Placental pericyte (primary cell): ENCODE data around the gene HAUS6. TPM values are rescaled to one million over a fixed set of nuclear protein-coding genes. Genes with fewer than 3 reads are reported as not detected.

Experiments used
- small RNA-seq: library from RNA; depleted of rRNA; stranded (forward); fragments of <200 nt; gene quantifications from one replicate; pipeline ENCODE3, GENCODE V24; 2012; ENCODE audit warnings: low replicate concordance
- total RNA-seq: library from RNA; depleted of rRNA; stranded (reverse); fragments of >200 nt; gene quantifications from 2 replicates; pipeline ENCODE4 v1.2.3, GENCODE V29; 2012

HAUS6 gene, protein sequence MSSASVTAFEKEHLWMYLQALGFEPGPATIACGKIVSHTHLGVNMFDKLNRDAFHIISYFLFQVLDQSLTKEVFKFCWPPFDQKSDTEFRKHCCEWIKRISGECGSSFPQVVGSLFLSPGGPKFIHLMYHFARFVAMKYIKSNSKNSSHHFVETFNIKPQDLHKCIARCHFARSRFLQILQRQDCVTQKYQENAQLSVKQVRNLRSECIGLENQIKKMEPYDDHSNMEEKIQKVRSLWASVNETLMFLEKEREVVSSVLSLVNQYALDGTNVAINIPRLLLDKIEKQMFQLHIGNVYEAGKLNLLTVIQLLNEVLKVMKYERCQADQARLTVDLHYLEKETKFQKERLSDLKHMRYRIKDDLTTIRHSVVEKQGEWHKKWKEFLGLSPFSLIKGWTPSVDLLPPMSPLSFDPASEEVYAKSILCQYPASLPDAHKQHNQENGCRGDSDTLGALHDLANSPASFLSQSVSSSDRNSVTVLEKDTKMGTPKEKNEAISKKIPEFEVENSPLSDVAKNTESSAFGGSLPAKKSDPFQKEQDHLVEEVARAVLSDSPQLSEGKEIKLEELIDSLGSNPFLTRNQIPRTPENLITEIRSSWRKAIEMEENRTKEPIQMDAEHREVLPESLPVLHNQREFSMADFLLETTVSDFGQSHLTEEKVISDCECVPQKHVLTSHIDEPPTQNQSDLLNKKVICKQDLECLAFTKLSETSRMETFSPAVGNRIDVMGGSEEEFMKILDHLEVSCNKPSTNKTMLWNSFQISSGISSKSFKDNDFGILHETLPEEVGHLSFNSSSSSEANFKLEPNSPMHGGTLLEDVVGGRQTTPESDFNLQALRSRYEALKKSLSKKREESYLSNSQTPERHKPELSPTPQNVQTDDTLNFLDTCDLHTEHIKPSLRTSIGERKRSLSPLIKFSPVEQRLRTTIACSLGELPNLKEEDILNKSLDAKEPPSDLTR
- 10.7 and 26.2 TPM in 2 replicates for total RNA-seq

DNA sequence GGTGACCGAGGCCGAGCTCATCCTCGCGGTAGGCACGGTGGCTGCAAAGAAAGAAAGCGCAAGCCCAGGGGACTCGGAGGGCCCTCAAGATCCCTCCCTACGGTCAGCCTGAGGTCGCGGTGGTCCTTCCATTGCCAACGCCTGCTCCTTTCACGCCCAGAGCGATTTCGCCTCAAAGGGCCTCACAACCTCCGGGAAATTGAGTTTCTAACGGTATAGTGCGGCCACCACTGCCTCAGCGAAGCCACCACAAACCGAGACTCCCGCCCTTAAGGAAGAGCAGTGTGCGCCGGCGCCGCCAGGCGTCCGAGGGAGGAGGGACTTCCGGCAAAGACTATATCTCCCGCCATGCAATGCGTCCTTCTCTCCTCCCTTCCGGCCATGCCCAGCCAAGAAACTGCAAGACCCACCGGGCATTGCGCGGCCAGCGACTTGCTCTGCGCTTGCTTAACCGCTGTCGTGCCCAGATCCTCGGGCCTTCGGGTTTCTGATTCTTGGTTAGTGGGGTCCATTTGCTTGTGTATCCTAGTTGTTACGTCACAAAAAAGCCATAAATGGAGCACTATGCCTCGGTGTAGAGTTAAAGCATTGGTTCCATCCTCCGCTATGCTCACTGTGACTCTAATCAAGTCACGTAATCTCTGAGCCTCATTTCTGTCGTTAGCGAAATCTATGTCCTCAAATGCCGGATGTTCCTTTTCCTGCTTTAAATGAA lies at the start of gene HAUS6:
HAUS6 (minus strand) TSS at position 274 of the 715 bp plus-strand sequence; CDS start at position 21, 253 bp downstream.

DNA sequence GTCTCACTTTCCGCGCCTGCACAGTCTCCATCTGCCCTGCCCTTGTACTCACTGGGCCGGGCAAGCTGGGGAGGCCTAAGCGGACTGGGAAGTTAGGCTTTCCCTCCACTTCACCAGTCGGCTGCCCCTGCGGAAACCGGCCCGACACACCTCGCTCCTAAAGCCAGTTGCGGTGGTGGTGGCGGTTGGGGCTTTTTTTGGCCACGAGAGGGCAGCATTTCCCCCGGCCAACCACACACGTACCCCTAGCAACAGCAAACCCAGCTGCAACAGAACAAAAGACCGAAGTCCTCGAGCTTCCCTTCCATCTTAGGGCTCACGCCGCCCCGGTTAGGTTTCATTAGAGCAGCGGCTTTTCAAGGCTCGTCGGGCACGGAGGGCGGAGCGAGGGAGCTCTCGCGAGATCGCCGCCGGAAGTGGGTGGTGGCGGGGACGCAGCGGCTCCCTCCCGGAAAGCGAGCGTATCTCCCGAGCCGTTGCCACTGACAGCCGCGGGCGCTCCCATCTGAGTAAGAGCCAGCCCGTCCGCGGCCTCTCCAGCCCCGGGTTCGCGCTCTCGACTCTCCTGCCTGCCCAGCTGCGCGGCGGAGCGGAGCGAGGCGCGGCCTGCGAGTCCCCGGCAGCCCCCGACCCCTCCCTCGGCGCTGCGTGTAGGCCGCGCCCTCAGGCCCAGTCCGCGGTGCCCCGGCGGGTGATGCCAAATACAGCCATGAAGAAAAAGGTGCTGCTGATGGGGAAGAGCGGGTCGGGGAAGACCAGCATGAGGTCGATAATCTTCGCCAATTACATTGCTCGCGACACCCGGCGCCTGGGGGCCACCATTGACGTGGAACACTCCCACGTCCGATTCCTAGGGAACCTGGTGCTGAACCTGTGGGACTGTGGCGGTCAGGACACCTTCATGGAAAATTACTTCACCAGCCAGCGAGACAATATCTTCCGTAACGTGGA lies 53.5 kb downstream of the HAUS6 start, which contains the start of gene RRAGA:
RRAGA (plus strand) TSS at position 462 of the 951 bp plus-strand sequence; CDS start at position 695, 233 bp downstream.

DNA sequence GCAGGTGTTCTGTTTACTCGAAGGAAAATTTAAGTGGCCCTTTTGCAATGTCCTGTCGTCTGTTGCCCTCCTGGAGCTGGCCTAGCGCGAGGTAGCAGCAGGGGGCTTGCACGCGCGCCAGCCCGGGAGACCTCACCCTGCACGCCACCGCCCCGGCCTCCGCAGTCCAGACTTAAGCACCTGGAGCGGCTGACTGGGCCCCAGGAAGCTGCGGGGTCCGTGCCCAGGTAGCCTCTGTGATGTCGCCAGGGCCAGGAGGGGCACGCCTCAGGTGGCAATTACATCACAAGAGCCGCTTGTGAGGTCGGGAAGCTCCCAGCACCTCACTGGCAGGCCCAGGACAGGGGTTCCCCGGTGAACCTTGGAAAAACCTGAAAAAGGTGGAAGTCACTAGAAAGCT lies 69.7 kb downstream of the HAUS6 start, which contains the start of gene SAXO1:
SAXO1 (minus strand) TSS at position 195 of the 400 bp plus-strand sequence. CDS start 301 bp downstream, outside the sequence.

Small RNAs within 50 kb of the gene (small RNA-seq; reads per million reads assigned to genes)
- not detected for gene RF00019
- gene RNU6-264P = not detected
- 87.4 reads per million, percentile 98 among the genes with 10 or more reads in this experiment for gene SCARNA8

Other genes with a start within 250 kb of the HAUS6 start
- not detected in 2 replicates for gene SAXO1, start 69.7 kb downstream of the HAUS6 start, total RNA-seq
- 43.1 and 47.9 TPM in 2 replicates for gene RRAGA, start 53.5 kb downstream of the HAUS6 start, total RNA-seq
- 48.0 and 513 TPM in 2 replicates for gene PLIN2, start 24.6 kb upstream of the HAUS6 start, total RNA-seq
- gene DENND4C, start 127.8 kb upstream of the HAUS6 start, total RNA-seq = 40.9 and 52.4 TPM in 2 replicates